GM18508 (cell line): Measurements from ENCODE around the gene FHIT.

Source experiments
- ATAC-seq: cut with Tn5 transposase; IDR thresholded peaks from one replicate; pipeline ENCODE4 v1.9.1; 2021; ENCODE audit warnings: moderate number of reproducible peaks; ENCODE audit not compliant: insufficient read depth, unreplicated experiment

The FHIT gene

GRCh38 chr3:60017631-60018030 lies 1233.6 kb downstream of the FHIT start:
- ATAC-seq, result no peak

DNA sequence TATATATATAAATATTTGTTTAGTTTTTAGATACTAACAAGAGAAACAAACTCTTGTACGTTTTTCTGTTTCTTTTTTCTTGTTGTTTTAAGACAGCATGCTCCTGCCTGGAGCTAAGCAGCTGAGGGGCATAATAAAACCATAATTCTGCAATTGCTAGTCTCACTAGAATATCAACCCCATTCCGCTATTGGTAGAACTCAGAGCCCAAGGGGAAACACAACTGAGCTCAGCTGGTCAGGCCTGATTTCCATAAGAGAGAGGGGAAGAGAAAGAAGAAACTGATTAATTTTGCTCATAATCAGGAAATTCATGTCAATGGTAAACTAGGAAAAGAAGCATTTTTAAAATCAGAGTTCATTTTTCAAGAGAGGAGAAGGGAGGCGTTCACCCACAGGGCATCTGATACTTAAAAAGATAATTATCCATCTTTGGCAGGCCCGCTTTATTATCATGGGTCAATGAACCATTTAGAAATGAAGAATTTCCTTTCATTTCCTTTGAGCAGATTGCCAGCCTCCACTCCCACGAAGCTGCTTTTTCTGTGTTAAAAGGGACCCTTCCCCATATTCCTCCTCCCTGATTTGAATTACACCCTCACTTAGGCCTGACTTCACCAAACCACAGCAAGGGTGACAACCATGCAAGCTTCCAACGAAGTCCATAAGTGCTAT lies 1236.1 kb downstream of the FHIT start:
- no peak for ATAC-seq

GRCh38 chr3:60013241-60013640 lies 1238.0 kb downstream of the FHIT start:
- ATAC-seq, result no peak

DNA sequence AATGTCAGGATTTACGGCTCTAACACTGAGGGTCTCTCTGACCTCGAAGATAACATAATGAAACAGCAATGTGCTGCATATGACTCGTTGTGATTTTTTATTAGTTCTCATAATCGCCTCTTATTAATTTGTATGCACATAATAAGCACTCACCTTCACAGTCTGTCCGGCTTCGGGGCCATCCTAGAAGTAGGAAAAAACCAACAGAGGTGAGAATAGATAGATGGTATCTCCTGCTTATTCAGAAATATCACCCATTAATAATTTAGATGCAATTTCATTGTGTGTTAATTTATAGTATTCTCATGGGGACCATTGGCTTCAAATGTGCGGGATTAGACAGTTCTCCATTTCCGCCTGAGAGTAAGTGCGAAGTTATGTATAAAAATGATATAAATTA lies 1240.0 kb downstream of the FHIT start:
- ATAC-seq, result no peak

GRCh38 chr3:60010781-60011180 lies 1240.5 kb downstream of the FHIT start:
- ATAC-seq, result no peak

DNA sequence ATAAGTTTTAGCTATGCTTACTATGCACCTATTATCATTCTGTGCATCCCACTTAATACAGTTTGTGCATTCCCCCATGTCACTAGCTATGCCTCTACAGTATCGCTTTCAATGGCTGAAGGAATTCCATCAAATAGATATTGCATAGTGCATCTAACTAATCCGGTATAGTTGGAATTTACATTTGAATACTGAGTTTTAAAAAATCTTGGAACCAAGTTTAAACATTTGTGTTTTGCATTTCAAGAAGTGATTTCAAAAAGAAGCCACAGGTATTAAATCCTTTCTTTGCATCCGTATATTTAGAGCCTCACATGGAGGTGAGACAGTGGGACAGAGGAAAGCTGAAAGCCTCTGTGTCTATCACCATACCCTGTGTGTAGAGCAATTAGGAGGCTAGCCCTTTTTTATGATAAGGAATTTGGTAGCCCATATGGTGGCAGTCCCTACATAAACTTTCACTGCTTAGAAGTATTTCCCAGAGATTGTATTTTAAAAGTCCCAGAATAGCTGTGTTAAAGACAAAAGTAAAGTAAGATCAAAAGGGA lies 1241.2 kb downstream of the FHIT start:
- ATAC-seq, result no peak

DNA sequence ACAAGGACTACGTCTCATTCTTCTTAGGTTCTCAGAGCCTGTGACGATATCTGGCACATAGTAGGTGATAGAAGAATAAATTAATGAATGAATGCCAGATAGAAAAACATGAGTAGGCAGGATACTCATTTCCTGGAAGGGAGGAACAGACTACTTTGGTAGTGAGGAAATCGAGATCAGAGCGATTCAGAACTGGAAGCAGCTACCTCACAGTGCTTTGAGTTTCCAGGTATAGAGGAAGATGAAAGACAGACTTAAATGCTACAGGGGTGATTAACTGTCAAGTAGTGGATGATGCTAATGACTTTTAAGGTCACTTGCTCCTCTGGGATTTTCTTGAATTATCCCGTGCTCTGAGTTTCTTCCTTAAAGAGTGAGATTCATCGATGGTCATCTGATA lies 1249.9 kb downstream of the FHIT start:
- no peak for ATAC-seq

DNA sequence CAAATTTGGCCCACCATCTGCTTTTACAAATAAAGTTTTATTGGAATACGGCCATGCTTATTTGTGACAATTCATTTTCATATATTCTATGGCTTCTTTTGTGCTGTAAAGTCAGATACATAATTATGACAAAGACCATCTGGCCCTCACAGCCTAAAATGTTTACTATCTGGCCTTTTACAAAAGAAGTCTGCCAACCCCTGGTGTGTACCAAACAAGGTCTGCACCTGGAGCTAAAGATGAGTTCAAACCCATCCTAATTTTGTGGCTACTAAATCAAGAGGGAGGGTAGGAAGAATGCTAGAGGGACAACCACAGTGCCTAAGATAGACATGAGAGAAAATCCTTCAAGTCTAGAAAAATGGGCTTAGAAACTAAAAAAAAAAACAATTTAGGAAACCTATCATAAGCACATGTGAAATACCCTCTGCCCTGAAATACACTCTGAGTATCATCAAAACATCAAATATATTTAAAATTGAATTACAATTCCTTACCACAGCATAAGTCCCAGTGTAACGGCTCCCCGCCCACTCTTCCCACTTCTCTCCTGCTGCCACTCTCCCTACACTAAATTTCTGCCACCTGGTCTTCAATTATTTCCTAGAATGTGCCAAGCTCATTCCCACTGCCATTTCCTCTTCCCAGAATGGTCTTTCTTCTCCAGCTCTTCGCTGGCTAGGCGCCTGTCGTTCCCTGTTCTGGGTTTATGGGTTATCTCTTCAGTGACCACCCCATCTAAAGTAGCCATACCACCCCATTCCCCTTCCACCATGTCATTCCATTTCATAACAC lies 1250.7 kb downstream of the FHIT start:
- ATAC-seq, result no peak

DNA sequence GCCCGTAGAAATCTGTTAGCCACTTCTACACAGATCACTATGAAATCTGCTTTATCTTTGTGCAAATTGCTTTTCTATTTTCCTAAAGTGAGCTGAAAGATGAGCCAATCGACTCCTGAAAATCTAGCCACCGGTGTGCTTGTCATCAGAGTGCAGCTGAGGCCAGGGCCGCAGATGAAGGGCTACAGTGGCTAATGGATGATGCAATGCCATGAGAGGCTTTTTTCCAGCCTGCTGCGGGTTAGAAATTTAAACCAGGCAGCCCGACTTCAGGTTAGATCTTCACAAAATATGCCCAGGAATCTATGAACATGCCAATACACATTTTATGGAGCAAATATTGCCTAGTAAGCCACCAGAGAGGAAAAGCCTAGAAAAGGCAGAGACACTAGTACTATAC lies 1253.2 kb downstream of the FHIT start:
- no peak for ATAC-seq

DNA sequence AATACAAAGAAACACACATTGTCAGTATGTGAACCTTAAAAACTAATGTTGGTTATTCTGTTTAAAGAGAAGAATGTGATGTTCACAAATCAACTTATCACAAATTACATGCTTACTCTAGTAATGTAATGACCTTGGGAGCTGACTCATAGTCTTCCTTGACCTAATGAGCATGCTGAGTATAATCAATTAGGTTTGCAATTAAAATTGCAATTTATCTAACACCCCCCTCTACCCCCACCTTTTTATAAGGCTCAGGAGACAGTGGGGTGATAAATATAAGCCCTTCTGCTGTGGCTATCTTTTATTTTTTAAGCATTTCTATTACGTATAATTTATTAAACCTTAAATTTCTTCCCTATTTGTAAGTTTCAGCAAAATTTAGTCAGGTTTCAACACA lies 1253.7 kb downstream of the FHIT start:
- ATAC-seq, result no peak

DNA sequence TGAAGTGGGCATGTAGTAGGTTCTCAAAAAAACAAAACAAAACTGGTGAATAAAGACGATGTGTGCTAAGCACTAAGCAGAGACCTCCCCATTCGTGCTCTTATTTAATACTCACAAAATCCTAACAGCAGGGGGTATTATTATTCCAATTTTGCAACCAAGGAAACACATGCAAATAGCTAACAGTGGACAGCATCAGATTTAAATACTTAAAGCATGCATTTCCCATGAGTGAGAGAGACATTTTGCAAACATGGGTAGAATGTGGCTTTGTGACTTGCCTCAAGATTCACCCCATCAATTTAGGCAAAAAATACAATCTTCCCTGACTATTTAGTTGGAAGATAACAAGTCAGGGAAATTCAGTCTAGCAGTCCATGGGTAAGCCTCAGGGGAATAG lies 1255.2 kb downstream of the FHIT start:
- no peak for ATAC-seq

GRCh38 chr3:59995563-59995962 lies 1255.7 kb downstream of the FHIT start:
- ATAC-seq, result no peak

DNA sequence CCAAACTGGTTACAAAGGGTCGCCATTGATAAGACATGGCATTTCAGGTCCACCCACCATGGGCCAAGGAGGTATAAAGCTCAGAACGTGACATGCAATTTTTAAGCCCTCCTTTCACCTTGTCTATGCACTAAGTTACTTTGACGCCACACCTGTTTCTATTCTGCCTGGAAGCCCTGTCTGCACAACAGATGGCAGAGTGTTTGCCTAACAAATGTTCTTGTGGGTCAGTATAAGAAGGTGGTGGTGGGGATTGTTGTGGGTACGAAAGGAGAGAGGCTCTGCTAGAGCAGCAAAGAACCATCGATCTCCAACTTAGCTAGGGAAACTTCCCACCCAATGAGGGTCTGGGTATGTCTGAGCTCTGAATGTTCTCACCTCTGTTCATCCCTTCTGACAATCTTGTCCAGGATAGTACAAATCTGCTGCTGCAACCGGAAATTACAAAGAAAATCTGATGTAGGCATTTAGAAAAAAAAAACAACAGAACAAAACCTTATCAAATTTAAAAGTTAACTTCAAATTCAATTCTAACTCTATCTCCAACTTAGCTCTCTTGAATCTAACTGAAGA lies 1256.4 kb downstream of the FHIT start:
- ATAC-seq, result no peak

DNA sequence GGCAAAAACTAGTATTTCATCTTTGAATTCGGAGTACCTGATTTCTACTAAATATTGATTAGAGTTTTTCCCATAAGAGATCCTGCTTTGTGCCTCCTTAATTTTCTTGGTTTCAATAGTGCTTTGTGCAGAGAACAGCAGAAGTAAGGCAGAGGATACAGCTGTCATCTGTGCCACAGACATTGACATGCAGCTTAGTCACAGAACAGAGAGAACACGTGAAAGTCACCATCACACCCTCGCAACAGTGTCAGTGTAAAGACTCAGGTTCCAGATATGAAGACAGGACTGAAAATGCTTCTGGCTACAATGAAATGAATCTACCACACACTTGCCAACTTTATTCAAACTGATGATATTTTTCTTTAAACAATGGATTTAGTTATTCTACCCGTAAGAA lies 1258.7 kb downstream of the FHIT start:
- ATAC-seq, result no peak

- ATAC-seq, result no peak
Measured at GRCh38 chr3:59990915-59991314, 1260.3 kb downstream of the FHIT start.

DNA sequence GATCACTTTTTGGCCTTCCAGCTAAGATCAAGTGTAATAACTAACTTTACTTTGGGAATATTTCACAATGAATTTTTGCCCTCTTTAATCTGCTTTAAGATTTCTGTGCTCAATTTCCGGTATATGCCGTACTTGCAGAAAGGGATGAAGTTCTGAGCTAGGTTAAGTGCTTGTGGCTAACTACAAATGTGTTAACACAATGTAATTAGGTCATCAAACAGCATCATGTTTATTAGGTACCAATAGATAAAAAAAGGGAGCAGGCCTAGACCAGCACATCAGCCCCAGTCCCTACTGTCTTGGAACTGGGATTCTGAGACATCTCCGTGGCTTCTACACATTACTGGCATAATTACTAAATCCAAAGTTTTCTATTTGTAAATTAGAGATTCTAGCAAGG lies 1268.7 kb downstream of the FHIT start:
- ATAC-seq, result no peak

DNA sequence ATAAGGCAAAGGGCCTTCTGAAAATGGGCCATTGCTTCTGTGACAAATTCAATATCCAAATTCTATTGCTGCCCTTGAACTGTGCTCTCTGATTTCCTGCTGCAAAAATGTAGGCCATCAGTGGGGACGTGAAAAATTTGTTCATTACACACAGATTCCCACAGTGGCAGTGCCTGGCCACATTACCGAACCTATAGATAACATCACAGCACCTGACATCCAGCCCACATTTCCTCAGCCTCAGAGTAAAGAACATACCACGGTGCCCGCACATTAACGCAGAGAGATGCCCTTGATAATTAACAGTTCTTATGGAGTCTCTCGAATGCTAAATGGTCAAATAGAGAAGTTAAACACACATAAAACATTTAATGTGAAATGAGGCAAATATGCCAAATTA lies 1269.9 kb downstream of the FHIT start:
- ATAC-seq, result no peak

- no peak for ATAC-seq
Measured at GRCh38 chr3:59980576-59980975, 1270.7 kb downstream of the FHIT start.

DNA sequence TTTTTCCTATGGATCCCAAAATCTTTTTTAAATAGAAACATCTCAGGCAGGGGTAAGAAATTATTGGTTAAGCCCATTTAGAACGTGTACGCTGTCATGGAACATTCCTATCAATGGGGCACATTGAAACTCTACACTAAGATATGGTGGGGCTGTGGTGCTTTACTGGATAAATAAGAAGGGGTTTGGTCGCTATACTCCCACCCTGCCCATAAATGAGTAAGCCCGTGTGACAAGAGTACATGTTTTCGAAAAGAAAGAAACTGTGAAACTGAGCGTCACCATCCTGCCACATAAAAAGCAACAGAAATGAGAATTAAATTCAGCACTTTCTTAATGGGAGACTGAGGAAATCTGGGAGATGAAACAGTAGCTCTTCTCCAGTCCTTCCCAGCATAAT lies 1271.7 kb downstream of the FHIT start:
- no peak for ATAC-seq

DNA sequence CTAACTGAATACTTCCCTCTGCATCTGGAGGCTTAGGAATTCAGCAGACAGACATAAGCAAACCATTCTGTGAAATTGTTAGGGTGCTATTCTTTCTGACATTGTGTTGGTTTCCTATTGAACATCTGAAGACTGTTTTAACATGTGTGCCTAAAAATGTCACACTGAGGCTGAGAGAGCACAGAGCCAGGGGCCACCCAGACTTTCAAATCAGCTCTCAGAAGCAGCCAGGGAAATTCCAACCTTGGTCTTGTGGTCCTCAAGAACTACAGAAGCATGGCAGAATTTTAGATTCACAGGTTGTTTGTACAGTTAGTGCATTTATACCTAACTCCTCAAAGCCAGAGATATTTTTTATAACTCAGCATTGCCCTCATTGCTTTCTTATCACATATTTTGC lies 1272.3 kb downstream of the FHIT start:
- ATAC-seq, result no peak

- no peak for ATAC-seq
Measured at GRCh38 chr3:59970796-59971195, 1280.5 kb downstream of the FHIT start.
